Measurements from ENCODE around the gene FLNB.

- TF ChIP-seq, protein P1, sequence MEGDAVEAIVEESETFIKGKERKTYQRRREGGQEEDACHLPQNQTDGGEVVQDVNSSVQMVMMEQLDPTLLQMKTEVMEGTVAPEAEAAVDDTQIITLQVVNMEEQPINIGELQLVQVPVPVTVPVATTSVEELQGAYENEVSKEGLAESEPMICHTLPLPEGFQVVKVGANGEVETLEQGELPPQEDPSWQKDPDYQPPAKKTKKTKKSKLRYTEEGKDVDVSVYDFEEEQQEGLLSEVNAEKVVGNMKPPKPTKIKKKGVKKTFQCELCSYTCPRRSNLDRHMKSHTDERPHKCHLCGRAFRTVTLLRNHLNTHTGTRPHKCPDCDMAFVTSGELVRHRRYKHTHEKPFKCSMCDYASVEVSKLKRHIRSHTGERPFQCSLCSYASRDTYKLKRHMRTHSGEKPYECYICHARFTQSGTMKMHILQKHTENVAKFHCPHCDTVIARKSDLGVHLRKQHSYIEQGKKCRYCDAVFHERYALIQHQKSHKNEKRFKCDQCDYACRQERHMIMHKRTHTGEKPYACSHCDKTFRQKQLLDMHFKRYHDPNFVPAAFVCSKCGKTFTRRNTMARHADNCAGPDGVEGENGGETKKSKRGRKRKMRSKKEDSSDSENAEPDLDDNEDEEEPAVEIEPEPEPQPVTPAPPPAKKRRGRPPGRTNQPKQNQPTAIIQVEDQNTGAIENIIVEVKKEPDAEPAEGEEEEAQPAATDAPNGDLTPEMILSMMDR (IDR thresholded peaks at IDR 0.05; ENCODE audit: poor library complexity, severe bottlenecking), result no peak
- TF ChIP-seq EZH2 (IDR thresholded peaks at IDR 0.05; ENCODE audit: borderline replicate concordance, insufficient read depth, low read length, poor library complexity, severe bottlenecking), result no peak
- no peak for TF ChIP-seq POLR2AphosphoS5 (IDR thresholded peaks at IDR 0.05)
These were observed 181.5 kb downstream of the FLNB start for GRCh38 chr3:58189691-58190090.
